ENCODE results near the gene PHACTR1. TPM values are rescaled to one million over a fixed set of nuclear protein-coding genes. Genes with fewer than 3 reads are reported as not detected.
A peak's percentile ranks its signal among the peaks of the same experiment; 100 is the strongest.
"Not testable (repeated sequence)": the region's sequence is repeated elsewhere in the genome, so short reads cannot be mapped to it uniquely, and the experiment has no call there.

Gene PHACTR1
- total and polyA plus RNA-seq, 7 donors = 0.04 to 3.0 (median 0.85) TPM

DNA sequence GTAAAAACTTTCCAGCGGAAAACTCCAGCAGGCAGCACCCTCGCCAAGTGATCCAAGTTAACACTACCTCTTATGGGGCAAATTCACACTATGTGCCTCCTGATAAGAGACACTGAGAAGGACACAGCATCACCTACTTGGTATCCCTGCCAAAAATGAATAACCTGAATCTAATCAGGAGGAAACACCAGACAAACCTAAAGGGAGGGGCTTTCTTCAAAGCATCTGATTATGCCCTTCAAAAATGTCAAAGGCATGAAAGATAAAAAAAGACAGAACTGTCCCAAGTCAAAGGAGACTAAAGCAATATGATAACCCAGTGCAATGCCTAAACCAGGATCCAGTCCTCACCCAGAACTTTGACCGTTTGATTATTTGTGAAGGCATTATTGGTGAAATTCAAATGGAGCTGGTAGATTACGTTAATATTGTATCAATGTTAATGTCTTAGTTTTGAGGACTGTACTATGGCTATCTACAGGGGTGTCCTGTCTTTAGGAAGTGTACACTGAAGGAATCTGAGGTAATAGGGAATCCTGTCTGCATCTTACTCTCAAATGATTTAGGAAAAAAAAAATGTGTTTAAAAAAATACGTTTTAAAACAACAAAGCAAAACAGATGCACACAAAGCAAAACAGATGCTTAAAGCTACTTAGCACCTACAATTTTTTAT is 603.5 kb downstream of the PHACTR1 start:
- DNase-seq = no peak
- intact Hi-C loops (cut with DNase I) = no loop called here
- Histone ChIP-seq H3K4me1 (no peaks in the 10 kb centered on the region), H3K36me3 (ENCODE audit: insufficient read depth in 1 of 2, low read depth in 1 of 2) (peaks cover 7 to 97% of the 10 kb centered on the region in 2 donors), H3K4me3 (no peak overlapping the region), H3K9me3 (no peaks in the 10 kb centered on the region), H3K27ac (no peak overlapping the region), H3K27me3 (ENCODE audit: insufficient read depth in 3 of 3, low read length in 2 of 3) (no peaks in the 10 kb centered on the region)
- 94 to 96% (median 95%) methylated on average over 5 of the region's 5 CpGs for WGBS, 3 donors
- no peak for ATAC-seq
- TF ChIP-seq, protein P1, sequence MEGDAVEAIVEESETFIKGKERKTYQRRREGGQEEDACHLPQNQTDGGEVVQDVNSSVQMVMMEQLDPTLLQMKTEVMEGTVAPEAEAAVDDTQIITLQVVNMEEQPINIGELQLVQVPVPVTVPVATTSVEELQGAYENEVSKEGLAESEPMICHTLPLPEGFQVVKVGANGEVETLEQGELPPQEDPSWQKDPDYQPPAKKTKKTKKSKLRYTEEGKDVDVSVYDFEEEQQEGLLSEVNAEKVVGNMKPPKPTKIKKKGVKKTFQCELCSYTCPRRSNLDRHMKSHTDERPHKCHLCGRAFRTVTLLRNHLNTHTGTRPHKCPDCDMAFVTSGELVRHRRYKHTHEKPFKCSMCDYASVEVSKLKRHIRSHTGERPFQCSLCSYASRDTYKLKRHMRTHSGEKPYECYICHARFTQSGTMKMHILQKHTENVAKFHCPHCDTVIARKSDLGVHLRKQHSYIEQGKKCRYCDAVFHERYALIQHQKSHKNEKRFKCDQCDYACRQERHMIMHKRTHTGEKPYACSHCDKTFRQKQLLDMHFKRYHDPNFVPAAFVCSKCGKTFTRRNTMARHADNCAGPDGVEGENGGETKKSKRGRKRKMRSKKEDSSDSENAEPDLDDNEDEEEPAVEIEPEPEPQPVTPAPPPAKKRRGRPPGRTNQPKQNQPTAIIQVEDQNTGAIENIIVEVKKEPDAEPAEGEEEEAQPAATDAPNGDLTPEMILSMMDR (IDR thresholded peaks at IDR 0.05) = no peak

DNA sequence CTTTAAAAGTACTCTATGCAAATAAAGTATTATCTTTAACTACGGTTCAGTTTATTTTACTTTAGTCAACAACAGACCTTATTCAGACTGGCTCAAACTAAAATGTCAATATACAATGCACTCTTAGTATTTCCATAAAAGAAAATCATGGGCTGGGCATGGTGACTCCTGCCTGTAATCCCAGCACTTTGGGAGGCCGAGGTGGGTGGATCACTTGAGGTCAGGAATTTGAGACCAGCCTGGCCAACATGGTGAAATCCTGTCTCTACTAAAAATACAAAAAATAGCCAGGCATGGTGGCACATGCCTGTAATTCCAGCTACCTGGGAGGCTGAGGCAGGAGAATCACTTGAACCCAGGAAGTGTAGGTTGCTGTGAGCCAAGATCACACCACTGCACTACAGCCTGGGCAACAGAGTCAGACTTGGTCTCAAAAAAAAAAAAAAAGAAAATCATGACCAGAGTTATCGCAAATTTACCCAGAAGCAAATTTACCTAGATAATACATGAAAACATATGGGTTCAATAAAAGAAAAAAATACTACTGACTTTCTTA is 609.5 kb downstream of the PHACTR1 start:
- H3K27me3 ChIP-seq (ENCODE audit: insufficient read depth in 3 of 3, low read length in 2 of 3); H3K27ac ChIP-seq; H3K4me3 ChIP-seq; H3K4me1 ChIP-seq; H3K9me3 ChIP-seq; DNase-seq; intact Hi-C loops (cut with DNase I); ATAC-seq: not testable (repeated sequence)
- 74 to 85% (median 76%) methylated on average over 3 of the region's 3 CpGs for WGBS, 3 donors
- peaks cover 4 to 49% of the 10 kb centered on the region in 2 donors for H3K36me3 ChIP-seq (ENCODE audit: insufficient read depth in 1 of 2, low read depth in 1 of 2)

DNA sequence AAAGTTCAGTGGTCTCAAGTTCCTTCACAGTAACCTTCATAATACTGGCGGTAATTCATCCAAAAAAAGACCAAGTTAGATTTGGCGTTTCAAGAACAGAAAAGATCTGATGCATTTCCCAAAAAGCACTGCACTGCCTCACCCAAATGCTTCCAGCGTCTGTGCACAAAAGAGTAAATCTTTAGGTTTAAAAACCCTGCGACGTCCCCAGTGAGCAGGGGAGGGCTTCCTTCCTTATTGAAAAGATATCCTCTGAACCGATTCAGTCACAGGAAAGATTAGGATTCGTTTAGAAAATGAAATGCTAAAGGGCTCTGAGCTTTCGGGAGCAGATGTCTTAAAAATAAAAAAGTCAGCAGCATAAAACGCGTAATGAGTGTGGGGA is 611.1 kb downstream of the PHACTR1 start:
- H3K9me3 ChIP-seq = no peaks in the 10 kb centered on the region
- peak overlapping the region; percentile 92 for H3K4me3 ChIP-seq
- DNase-seq = no peak
- TF ChIP-seq, protein P1 (IDR thresholded peaks at IDR 0.05) = no peak
- no peaks in the 10 kb centered on the region for H3K27me3 ChIP-seq (ENCODE audit: insufficient read depth in 3 of 3, low read length in 2 of 3)
- intact Hi-C loops (cut with DNase I) = loop anchor here in 1 of 2 donors (2.0 kb wide), 1 partner anchor 415 kb away; no protein-coding TSS in a partner anchor
- H3K27ac ChIP-seq = peak overlapping the region; percentile 95
- H3K4me1 ChIP-seq = peaks cover 3% of the 10 kb centered on the region
- peaks cover 4 to 35% of the 10 kb centered on the region in 2 donors for H3K36me3 ChIP-seq (ENCODE audit: insufficient read depth in 1 of 2, low read depth in 1 of 2)
- ATAC-seq = peak in 1 of 4 donors; percentile 4
- WGBS, 3 donors = 0 to 1% (median 1%) methylated on average over 10 of the region's 10 CpGs

DNA sequence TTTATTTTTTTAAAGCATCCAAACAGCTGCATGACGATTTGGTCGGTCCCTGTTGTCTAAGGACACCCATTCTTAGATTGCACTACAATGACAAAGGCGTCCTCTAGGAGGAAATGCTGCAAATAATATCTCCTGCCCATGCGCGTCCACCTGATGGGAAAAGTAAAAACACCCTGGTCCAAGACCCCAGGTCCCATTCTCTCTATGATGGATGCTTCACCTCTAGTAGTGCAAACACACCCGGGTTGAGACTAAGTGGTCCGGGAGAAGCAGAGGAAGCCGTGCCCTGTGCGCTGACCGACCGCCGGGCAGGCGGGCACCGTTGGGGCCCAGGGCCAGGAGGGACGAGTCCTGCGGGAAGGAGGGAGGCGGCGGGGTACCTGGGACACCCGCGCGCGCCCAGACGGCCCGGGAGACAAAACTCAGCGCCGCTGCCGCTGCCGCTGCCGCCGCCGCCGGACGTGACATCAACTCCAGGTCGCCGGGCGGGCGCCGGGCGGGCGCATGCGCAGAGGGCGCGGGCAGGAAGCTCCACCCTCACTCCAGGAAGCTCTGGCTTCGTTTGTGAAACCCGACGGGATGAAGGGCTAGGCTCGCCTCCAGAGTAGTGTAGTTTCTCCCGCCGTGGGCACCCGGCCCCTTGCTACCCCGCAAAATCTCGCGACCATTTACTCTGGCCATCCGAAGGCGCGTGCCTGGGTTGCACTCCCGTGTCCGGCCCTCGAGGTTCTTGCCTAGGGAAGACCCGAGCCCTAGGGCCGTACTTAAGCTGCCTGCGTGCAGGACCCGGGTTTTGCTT is 611.7 kb downstream of the PHACTR1 start, which contains the start of gene TBC1D7:
Gene TBC1D7 (minus strand): TSS at position 462 of the 799 bp plus-strand sequence. CDS start 1,639 bp downstream, outside the sequence.
- 0 to 1% (median 0%) methylated on average over 38 to 63 of the region's 63 CpGs for WGBS, 3 donors
- no peaks in the 10 kb centered on the region for H3K27me3 ChIP-seq (ENCODE audit: insufficient read depth in 3 of 3, low read length in 2 of 3)
- H3K9me3 ChIP-seq = no peaks in the 10 kb centered on the region
- DNase-seq (peak; percentile 91 to 97), ATAC-seq (peak; percentile 96 to 99 (median 97))
- intact Hi-C loops (cut with DNase I) = loop anchor here in 1 of 2 donors (2.0 kb wide), 1 partner anchor 415 kb away; no protein-coding TSS in a partner anchor
- TF ChIP-seq, protein P1 (IDR thresholded peaks at IDR 0.05) = peak; percentile 20
- peak within 1 kb of the TSS; percentile 92 for H3K4me3 ChIP-seq
- H3K36me3 ChIP-seq (ENCODE audit: insufficient read depth in 1 of 2, low read depth in 1 of 2) = peaks cover 4 to 29% of the 10 kb centered on the region in 2 donors
- H3K4me1 ChIP-seq = peaks cover 3% of the 10 kb centered on the region
- H3K27ac ChIP-seq = peak within 1 kb of the TSS; percentile 95

DNA sequence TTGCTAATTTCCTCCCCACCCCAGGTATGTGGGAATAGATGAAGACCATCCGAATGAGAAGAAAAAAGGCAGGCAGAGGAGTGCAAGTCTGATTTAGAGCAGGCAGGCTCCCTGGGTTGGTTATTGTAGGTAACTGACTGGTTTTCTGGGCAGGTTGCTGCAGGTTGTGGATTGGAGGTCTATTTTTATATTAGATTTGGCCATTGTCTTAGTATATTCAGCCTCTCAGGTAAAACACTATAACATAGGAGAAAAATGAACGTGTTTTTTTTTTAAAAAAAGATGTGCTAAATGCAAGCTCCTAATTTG is 612.3 kb downstream of the PHACTR1 start:
- DNase-seq (no peak), ATAC-seq (no peak)
- intact Hi-C loops (cut with DNase I) = loop anchor here in 1 of 2 donors (2.0 kb wide), 1 partner anchor 416 kb away; no protein-coding TSS in a partner anchor
- peak overlapping the region; percentile 95 for H3K27ac ChIP-seq
- no peaks in the 10 kb centered on the region for H3K27me3 ChIP-seq (ENCODE audit: insufficient read depth in 3 of 3, low read length in 2 of 3)
- H3K9me3 ChIP-seq = no peaks in the 10 kb centered on the region
- H3K4me3 ChIP-seq = peak overlapping the region; percentile 92
- TF ChIP-seq, protein P1 (IDR thresholded peaks at IDR 0.05) = no peak
- peaks cover 3% of the 10 kb centered on the region for H3K4me1 ChIP-seq
- H3K36me3 ChIP-seq (ENCODE audit: insufficient read depth in 1 of 2, low read depth in 1 of 2) = peaks cover under 1 to 24% of the 10 kb centered on the region in 2 donors
- WGBS, 3 donors = 4 to 9% (median 6%) methylated on average over 2 of the region's 2 CpGs
